ENCODE results near the gene ZC3HAV1.

GRCh38 chr7:139044813-139045794 lies 64.4 kb downstream of the ZC3HAV1 start:
- no peak for TF ChIP-seq EZH2 (IDR thresholded peaks at IDR 0.05; ENCODE audit: low read depth, unreplicated experiment)
- no peak for TF ChIP-seq EZH2phosphoT487 (IDR thresholded peaks at IDR 0.05; ENCODE audit: unreplicated experiment)
- TF ChIP-seq CTCF (conservative IDR thresholded peaks at IDR 0.05; ENCODE audit: low read depth in 2 of 2) = no peak
- no peak for TF ChIP-seq POLR2AphosphoS5 (IDR thresholded peaks at IDR 0.05; ENCODE audit: low read depth)
- no peak for TF ChIP-seq NANOG (IDR thresholded peaks at IDR 0.05; ENCODE audit: borderline replicate concordance)
- no peak for TF ChIP-seq ETS1 (IDR thresholded peaks at IDR 0.05)
- no peak for TF ChIP-seq CREB1 (CRISPR knock-in tag; IDR thresholded peaks at IDR 0.05; ENCODE audit: low read depth)
- TF ChIP-seq REST (IDR thresholded peaks at IDR 0.05; ENCODE audit: unreplicated experiment) = no peak
- TF ChIP-seq JUNB (IDR thresholded peaks at IDR 0.05; ENCODE audit: unreplicated experiment) = no peak
